ENCODE measurements around the gene SNTB2.
"Not testable (repeated sequence)": the region's sequence is repeated elsewhere in the genome, so short reads cannot be mapped to it uniquely, and the experiment has no call there.

Gene SNTB2

GRCh38 chr16:69294051-69294450 is 107.1 kb downstream of the SNTB2 start:
- DNase-seq, result no peak

- DNase-seq, result not testable (repeated sequence)
These were observed 109.8 kb downstream of the SNTB2 start for GRCh38 chr16:69296771-69297170.

GRCh38 chr16:69298261-69298660 is 111.3 kb downstream of the SNTB2 start:
- no peak for DNase-seq

- no peak for DNase-seq
These were observed 114.2 kb downstream of the SNTB2 start for GRCh38 chr16:69301187-69301586.

GRCh38 chr16:69301861-69302260 is 114.9 kb downstream of the SNTB2 start:
- no peak for DNase-seq

GRCh38 chr16:69302301-69302700 is 115.3 kb downstream of the SNTB2 start:
- DNase-seq, result no peak

- DNase-seq, result no peak
These were observed 119.1 kb downstream of the SNTB2 start for GRCh38 chr16:69306031-69306430.

- no peak for DNase-seq
These were observed 120.1 kb downstream of the SNTB2 start for GRCh38 chr16:69307091-69307490.

- DNase-seq, result no peak
These were observed 120.9 kb downstream of the SNTB2 start for GRCh38 chr16:69307856-69308255.

- DNase-seq, result no peak
These were observed 122.4 kb downstream of the SNTB2 start for GRCh38 chr16:69309316-69309715.

- DNase-seq, result peak; percentile 85
These were observed 123.9 kb downstream of the SNTB2 start, which contains the start of gene VPS4A for GRCh38 chr16:69310653-69311532. VPS4A (plus strand) TSS chr16:69311350; CDS start chr16:69311512, 162 bp downstream.

- no peak for DNase-seq
These were observed 124.8 kb downstream of the SNTB2 start for GRCh38 chr16:69311533-69312387.

GRCh38 chr16:69313469-69313868 is 126.5 kb downstream of the SNTB2 start:
- no peak for DNase-seq

GRCh38 chr16:69314534-69314933 is 127.6 kb downstream of the SNTB2 start:
- no peak for DNase-seq

- no peak for DNase-seq
These were observed 128.7 kb downstream of the SNTB2 start for GRCh38 chr16:69315486-69316311.

GRCh38 chr16:69316595-69317034 is 129.7 kb downstream of the SNTB2 start:
- DNase-seq, result no peak

GRCh38 chr16:69318177-69318910 is 131.4 kb downstream of the SNTB2 start:
- no peak for DNase-seq

- DNase-seq, result no peak
These were observed 131.9 kb downstream of the SNTB2 start for GRCh38 chr16:69318911-69319289.

GRCh38 chr16:69319381-69319780 is 132.4 kb downstream of the SNTB2 start:
- DNase-seq, result no peak

GRCh38 chr16:69319826-69320739 is 133.1 kb downstream of the SNTB2 start:
- no peak for DNase-seq

GRCh38 chr16:69320740-69321073 is 133.7 kb downstream of the SNTB2 start:
- no peak for DNase-seq

Data from NCI-H510A treated with DMSO at 0.1 percent for 48 hours (cell line).